C4-2B (cell line): ENCODE data around the gene DEDD.

Source experiments
- H3K27ac ChIP-seq: fragments of 450-650 bp; 2 replicates; pipeline ENCODE4 v1.5.1; 2017
- CTCF ChIP-seq: fragments of 450-650 bp; conservative IDR thresholded peaks from 2 replicates; pipeline ENCODE4 v1.5.1; 2017; ENCODE audit warnings: mild to moderate bottlenecking
- ZFX ChIP-seq: fragments of 450-650 bp; IDR thresholded peaks from 2 replicates; pipeline ENCODE4 v1.6.1; 2017

Gene DEDD

GRCh38 chr1:161091093-161091492 is 41.4 kb downstream of the DEDD start:
- TF ChIP-seq CTCF (no peak), ZFX (no peak)
- H3K27ac ChIP-seq = no peak overlapping the region

GRCh38 chr1:161090617-161091016 is 41.9 kb downstream of the DEDD start:
- TF ChIP-seq ZFX (no peak), CTCF (no peak)
- no peak overlapping the region for H3K27ac ChIP-seq

- H3K27ac ChIP-seq = peak overlapping the region; percentile 66
- no peak for TF ChIP-seq ZFX
- TF ChIP-seq CTCF = no peak
Observed at GRCh38 chr1:161089938-161090337, 42.5 kb downstream of the DEDD start.

- H3K27ac ChIP-seq = peak within 1 kb of the TSS; percentile 66
Observed at GRCh38 chr1:161089251-161089924, 43.1 kb downstream of the DEDD start, which contains the start of gene NECTIN4. Gene NECTIN4, minus strand, starts transcription at chr1:161089558. Its CDS starts 262 bp downstream, at chr1:161089296.

GRCh38 chr1:161088587-161089110 is 43.8 kb downstream of the DEDD start:
- TF ChIP-seq ZFX (no peak), CTCF (no peak)
- peak overlapping the region; percentile 66 for H3K27ac ChIP-seq

More at GRCh38 chr1:161089251-161089924, 43.1 kb downstream of the DEDD start, which contains the start of gene NECTIN4:
- TF ChIP-seq ZFX (no peak), CTCF (no peak)

DNA sequence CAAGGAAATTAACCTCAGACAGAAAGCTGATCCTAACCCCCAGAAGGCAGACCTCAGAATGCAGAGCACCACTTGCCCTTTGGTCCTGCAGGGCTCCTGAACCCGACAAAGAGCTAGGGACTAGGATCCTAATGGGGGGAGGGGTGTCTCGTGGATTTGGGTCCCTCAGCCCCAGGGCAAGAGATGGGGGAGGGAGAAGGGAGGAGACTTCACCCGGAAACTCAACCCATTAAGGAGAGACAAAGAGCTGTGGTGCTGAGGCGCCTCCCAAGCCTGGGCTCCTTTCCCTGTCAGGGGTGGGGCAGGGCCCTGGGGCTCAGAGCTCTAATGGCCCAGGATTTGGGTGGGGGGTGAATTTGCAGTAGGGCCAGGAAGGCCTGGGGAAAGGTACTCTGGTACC is 46.0 kb downstream of the DEDD start:
- no peak overlapping the region for H3K27ac ChIP-seq

More for the DNA sequence above, 46.0 kb downstream of the DEDD start:
- no peak for TF ChIP-seq CTCF
- TF ChIP-seq ZFX = no peak
